OCI-M1 (cell line): ENCODE data around the gene ATP13A2.

Experiments
- DNase-seq: peaks from one replicate; lab custom pipeline; 2025; lab: John Stamatoyannopoulos, UW

ATP13A2 gene

DNA sequence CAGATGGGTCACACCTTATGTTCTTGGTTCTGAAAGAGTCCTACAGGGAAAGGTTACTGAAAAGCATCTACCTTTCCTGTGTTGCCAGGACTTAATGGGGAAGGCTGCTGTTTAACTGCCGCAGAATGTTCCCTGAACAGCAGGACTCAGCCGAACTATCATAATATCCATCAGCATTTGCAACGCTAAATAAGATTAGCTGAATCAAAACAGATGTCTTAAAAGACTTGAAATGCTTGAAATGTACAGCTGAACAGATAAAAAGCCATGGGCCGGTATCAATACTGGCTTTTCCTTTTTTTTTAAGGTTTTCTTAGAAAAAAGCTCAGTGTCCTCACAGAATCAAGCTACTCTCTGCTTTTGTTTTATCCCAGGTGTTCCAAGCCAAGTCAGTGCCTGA is 19.7 kb upstream of the ATP13A2 start:
- no peak for DNase-seq

GRCh38 chr1:17030206-17030605 is 18.5 kb upstream of the ATP13A2 start:
- DNase-seq = no peak

DNA sequence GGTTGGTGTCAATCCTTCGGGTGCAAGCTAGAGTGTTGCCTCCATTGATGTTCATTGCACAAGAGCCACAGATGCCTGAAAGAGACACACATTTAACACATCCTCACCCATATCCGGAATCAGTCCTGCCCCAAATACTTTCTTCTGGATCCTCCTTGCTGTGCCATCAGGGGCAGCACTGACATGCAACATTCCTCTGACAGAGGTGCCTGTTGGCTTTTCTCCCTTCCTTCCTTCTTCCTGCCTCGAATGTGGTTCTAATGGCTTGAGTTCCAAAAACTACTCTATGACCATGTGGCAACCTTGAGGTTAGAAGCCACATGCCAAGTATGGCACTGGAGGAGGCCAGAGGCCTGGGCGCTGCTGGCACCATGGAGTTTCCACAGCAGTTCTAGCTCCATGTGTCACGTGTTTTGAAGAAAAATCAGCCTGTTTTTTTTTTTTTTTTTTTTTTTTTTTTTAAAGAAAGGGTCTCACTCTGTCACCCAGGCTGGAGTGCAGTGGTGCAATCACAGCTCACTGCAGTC is 17.0 kb upstream of the ATP13A2 start:
- no peak for DNase-seq

- no peak for DNase-seq
These were observed 16.2 kb upstream of the ATP13A2 start for GRCh38 chr1:17027900-17028299.

- DNase-seq = no peak
These were observed 15.7 kb upstream of the ATP13A2 start for GRCh38 chr1:17027403-17027802.

GRCh38 chr1:17024721-17025120 is 13.0 kb upstream of the ATP13A2 start:
- no peak for DNase-seq

GRCh38 chr1:17023573-17023972 is 11.8 kb upstream of the ATP13A2 start:
- DNase-seq = no peak

- DNase-seq = peak; percentile 68
These were observed 11.4 kb upstream of the ATP13A2 start for GRCh38 chr1:17023102-17023501.

DNA sequence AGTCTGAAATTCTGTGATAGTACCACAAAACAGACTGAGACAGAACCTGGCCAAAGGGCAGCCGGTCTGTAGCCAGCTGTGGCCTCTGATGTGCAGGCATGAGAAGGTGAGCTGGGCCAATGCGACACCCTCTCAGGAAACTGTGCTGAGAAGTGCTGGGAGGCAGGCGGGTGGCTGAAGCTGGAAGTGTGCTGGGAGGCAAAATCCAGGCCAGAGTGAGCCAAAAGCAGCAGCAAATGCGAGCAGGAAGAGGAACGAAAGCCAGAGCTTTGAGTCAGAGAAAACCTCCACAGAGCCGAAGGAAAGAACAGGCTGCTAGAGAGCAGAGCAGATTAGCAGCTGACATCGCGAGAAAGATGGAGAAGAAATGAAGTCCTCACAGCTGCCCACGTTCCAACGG is 10.2 kb upstream of the ATP13A2 start:
- DNase-seq = no peak

DNA sequence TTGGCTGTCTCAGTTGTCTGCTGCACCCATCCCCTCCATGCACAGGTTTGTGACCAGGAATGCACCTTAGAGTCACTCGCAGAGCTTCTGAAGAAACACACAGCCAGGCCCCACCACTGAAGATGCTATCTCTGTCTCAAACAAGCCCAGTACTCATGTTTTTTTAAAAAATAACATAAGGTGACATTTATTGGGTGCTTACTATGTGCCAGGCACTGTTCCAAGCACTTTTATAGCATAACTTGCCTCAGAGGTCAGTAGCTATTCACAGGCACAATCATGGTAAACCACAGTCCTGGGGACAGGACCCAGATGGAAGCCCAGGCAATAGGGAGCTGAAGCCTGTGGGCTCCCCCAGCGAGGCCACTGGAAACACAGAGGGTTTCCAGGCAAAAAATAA is 8.8 kb upstream of the ATP13A2 start:
- DNase-seq = no peak

DNA sequence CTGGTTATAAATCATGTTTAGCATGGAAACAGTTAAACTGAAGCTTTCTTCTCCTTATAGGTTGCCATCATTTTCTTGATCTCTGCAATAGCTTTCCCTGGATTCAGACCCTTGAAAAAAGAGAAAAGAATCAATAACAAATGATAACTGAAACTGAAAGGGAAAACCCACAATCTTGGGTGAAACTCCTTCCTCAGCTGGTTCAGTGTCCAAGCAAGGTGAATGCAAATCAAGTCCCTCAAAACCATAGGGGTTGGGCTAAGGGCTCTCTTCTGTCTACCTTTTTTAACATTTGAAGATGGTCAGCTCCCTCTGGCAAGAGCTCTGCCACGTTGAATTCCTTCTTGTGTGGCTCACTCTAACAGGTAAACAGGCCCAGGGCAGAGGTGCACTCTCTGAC is 7.1 kb upstream of the ATP13A2 start:
- DNase-seq = no peak

GRCh38 chr1:17017435-17017834 is 5.7 kb upstream of the ATP13A2 start:
- DNase-seq = no peak

DNA sequence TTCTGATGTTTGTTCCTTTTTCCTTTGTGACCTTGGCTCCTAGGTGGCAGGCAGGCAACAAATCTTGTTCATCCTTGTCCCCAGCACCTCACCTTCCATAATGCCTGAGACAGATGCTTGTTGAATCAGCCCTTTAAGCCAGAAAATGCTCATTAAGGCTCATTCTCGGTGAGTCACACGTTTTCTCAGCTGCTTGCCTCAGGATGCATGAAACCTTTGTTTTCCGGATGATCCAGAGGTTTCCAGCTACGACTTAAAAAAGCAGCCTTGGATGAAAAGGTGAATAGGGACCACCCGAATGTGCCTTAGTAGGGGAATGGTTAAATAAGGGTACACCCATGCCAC is 4.6 kb upstream of the ATP13A2 start:
- no peak for DNase-seq

DNA sequence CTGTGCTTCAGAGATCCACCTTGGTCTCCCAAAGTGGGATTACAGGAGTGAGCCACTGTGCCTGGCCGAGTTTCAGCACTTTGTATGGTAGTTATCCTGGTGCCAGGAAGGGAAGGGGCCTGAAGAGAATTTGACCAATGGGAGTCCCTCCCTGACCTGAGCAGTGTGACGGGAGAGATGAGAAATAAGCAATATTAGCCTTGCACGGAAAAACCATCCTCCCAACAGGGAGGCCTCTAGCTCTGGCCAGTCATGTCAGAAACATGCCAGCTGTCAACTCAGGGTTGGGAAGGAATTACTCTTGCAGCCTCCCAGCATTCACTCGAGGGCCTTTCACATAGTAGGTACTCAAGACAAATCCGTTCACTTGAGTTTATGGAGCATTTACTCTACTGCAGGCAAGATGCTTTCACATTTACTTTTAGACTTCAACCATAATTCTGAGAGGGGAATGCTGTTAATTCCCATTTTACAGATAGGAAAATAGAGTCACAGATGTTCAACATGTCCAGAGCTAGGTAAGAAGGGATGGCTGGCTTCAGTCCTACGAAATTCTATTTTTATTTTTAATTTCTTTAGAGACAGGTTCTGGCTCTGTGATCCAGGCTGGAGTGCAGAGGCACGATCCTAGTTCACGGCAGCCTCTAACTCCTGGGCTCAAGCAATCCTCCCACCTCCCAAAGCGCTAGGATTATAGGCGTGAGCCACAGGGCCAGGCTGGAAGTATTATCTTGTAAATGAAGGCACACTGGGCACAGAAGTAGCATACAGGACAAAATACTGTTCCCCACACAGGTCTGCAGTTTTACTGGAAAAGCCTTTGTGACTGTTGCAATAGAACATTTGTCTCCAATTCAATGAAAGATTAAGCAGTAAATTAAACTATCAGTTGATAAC is 3.2 kb upstream of the ATP13A2 start:
- no peak for DNase-seq

DNA sequence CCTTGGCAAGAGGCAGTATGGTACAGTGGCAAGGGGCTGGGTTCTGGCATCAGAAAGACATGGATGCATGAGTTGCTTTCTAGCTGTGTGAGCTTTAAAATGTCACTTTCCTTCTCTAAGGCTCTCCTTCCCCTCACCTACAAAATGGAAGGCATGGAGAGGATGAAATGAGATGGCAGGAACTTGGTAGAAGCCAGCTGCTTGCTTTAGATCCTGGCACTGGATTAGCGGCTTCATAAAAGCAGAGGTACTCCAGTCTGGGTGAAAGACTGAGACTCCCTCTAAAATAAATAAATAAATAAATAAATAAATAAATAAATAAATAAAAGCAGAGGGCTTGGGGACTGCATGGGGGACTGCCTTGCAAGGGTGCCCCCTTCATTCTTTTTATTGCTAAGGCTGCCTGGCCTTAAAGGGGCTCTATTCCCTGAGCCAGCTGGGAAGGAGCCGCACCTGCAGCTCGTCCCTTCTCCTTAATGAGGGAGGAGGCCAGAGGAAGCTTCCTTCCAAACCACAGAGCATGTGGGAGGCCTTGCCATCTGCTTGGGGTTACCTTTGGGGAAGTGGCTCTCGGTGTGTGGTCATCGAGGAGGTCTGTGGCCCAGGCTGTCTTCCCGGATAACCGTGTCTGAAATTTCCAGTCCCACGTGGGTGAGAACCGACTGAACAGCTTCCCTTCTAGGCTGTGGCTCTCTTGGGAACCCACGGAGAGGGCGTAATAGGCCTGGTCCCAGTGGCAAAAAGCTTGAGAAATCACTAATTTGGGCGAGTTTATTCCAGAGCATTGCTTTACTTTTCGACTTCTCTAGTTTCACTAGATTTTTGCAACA is 2.0 kb upstream of the ATP13A2 start:
- DNase-seq = peak; percentile 92

- DNase-seq = no peak
These were observed 1.2 kb upstream of the ATP13A2 start for GRCh38 chr1:17012775-17013490.

- DNase-seq = no peak
These were observed 663 bp downstream of the ATP13A2 start for GRCh38 chr1:17011092-17011438.

- DNase-seq = peak; percentile 12
These were observed 2.0 kb downstream of the ATP13A2 start for GRCh38 chr1:17009706-17010105.

DNA sequence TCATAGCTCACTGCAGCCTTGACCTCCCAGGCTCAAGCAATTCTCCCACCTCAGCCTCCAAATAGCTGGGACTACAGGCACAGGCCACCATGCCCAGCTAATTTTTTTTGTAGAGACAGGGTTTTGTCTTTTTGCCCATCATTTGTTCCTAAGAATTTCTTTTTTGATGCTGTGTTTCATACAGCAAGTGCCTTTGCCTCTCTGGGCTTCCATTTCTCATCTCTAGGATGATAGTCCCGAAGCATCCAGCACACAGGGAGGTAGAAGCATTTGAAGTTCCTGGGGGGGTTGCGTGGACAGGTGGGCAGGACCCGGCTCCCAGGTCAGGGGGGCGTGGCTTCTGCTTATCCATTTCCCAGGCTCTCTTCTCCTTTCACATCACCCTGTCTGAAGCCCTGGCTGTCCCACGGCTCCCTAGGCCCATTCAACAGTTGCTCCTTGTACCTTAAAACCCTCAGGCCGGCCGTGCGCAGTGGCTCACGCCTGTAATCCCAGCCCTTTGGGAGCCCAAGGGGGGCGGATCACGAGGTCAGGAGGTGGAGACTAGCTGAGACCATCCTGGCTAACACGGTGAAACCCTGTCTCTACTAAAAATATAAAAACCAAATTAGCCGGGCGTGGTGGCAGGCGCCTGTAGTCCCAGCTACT is 3.4 kb downstream of the ATP13A2 start:
- DNase-seq = no peak

- DNase-seq = no peak
These were observed 4.6 kb downstream of the ATP13A2 start for GRCh38 chr1:17007121-17007520.

- no peak for DNase-seq
These were observed 6.4 kb downstream of the ATP13A2 start for GRCh38 chr1:17005365-17005740.
